CD4-positive, alpha-beta T cell treated with Interleukin-21 for 1 hour (primary cell): ENCODE results near the gene CYP46A1.
"Not testable (repeated sequence)": the region's sequence is repeated elsewhere in the genome, so short reads cannot be mapped to it uniquely, and the experiment has no call there.

Source experiments
- DNase-seq: peaks from one replicate; pipeline ENCODE4 v3.0.0-alpha.2; 2020

CYP46A1 gene

GRCh38 chr14:99658218-99658845, 25.8 kb upstream of the CYP46A1 start:
- DNase-seq = no peak

GRCh38 chr14:99659333-99659741, 24.8 kb upstream of the CYP46A1 start:
- DNase-seq = no peak

DNA sequence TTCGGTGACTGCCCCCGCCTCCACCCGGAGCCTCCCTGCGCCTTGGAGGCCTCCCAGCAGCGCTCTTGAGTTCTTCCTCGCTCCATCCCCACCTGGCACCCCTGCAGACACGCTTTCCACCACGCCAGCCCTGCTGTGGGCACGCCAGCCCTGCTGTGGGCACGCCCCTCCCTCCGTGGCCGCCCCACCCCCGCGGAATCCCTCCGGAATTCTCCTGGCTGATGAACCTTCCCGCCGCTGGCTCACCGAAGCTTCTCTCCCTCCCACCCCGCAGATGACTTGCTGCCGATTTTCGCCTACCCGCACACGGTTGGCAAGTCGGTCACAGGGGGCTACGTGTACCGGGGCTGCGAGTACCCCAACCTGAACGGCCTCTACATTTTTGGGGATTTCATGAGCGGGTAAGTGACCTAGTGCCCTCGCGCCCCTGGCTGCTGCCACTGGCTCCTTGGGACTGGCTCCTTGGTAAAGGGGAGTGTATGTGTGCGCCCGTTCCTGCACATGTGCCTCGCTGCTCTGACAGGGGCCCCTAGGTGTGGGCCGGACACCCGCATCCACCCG, 24.0 kb upstream of the CYP46A1 start:
- no peak for DNase-seq

DNA sequence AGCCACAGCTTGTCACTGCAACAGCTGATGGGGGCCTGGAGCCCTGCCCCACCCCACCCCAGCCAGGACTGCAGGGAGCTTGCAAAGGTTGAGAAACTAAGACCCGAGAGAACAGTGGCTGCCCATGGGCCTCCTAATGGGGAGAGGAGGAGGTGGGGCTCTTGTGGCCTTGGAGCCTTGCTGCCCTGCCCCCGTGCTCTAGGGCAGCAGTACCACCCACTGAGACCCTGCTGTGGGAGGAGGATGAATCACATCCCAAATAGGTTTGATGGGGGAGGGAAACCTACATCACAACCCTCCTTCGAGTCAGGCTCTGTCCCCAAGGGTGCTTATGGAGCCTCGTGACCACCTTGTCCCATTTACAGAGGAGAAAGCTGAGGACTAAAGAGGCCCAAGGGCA, 23.3 kb upstream of the CYP46A1 start:
- DNase-seq = no peak

GRCh38 chr14:99661206-99661605, 22.9 kb upstream of the CYP46A1 start:
- not testable (repeated sequence) for DNase-seq

DNA sequence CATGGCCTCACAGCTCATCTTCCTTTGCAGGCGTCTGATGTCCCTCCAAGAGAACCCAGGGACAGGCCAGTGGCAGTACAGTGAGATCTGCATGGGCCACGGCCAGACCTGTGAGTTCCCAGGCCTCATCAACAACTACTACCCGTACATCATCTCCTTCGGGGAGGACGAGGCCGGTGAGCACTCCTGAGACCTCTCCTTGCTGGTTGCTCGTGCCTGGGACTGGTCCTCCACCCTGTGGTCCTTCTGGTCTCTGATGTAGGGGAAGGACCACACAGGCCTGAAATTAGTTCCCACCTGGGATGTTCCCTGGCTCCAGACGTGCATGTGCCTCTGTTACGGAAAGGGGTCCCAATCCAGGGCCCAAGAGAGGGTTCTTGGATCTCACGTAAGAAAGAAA, 21.3 kb upstream of the CYP46A1 start:
- DNase-seq = no peak

GRCh38 chr14:99663386-99664057, 20.6 kb upstream of the CYP46A1 start:
- no peak for DNase-seq

- no peak for DNase-seq
These were observed 19.8 kb upstream of the CYP46A1 start for GRCh38 chr14:99664058-99664936.

DNA sequence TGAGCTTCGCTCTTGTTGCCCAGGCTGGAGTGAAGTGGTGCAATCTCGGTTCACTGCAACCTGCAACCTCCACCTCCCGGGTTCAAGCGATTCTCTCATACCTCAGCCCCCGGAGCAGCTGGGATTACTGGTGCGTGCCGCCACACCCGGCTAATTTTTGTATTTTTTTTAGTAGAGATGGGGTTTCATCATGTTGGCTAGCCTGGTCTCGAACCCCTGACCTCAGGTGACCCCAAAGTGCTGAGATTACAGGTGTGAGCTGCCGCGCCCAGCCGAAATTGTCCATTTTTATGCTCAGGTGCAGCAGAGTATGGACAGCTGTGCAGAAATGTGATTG, 19.2 kb upstream of the CYP46A1 start:
- no peak for DNase-seq

DNA sequence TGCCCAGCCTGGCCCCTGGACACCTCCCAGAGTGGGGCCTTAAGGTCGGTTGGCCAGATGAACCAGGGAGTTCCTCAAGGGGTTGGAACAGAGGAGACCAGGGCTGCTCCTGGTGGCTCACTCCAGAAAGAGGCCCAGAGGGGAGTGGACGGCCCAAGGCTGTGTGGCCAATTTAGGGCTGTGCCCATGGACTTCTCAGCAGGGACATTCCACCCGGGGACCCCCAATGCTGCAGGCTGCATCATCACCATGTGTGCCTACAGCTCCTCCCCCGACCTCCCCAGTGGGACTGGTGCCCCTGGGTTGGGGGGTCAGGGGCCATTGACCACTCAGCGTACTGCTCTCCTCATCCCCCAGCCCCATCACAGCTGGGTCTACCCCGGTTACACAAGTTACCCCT, 17.6 kb upstream of the CYP46A1 start:
- DNase-seq = no peak

GRCh38 chr14:99667045-99667444, 17.1 kb upstream of the CYP46A1 start:
- no peak for DNase-seq

DNA sequence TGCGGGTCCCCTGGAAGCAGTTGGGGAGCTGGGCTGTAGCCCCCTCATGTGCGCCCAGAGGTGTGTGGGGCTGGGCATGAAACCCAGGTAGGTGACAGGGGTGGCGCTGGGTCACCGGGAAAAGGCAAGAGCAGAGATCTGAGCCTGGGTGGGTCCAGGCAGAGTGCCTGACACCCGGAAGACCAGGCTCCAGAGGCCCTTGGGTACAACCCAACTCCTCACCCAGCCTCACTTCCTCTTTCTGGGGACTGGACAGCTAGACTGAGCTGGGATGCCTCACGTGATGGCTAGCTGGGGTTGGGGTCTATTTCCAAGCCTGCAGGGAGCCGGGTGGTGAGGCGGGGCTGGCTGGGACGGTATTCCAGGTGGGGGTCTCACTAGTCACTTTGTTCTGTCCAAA, 16.3 kb upstream of the CYP46A1 start:
- DNase-seq = no peak

GRCh38 chr14:99668307-99669295, 15.5 kb upstream of the CYP46A1 start:
- DNase-seq = no peak

GRCh38 chr14:99670361-99671234, 13.5 kb upstream of the CYP46A1 start:
- DNase-seq = no peak

DNA sequence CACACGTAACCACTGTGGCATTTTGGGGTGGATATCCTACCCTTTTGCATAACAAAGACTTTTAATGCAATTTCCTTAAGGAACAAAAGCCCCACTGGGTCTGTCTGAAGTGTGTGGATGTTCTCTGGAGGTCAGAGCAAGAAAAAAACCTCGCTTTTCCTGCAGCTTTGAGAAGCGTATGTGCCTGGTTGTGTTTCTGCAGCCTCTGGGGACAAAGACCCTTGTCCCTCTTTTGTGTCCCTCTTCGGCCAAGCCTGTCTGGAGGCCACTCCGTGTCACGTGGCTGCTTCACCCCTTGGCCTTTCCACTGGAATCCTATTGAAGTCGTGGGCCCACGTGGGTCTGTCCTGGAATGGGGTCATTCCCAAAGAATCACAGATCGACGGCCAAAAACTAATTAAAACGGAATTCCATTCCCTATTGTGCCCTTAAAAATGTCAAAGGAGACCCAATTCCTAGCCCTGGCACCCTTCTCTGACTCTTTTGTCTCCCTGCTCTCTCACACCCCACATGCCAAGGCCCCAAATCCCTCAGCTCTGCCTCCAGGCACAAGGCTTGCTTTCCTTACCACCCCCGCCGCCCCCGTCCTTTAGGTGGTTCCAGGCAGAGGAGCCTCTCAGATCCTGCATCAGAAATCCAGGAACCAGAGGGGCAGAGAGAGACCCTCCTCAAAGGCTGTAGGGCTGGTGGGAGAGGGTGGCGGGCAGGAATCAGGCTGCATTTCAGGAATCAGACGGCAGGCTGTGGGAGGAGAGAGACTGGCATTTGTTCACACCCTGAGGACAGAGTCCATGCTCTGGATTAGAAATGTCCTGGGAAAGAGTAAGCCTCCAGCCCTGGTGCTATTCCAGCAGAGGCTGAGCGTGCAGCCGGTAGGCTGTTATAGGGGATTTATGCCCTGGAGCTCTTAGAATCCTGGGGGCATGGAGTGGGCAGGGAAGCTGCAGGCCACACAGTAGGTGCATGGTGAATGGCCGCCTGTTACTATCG, 12.6 kb upstream of the CYP46A1 start:
- DNase-seq = no peak

DNA sequence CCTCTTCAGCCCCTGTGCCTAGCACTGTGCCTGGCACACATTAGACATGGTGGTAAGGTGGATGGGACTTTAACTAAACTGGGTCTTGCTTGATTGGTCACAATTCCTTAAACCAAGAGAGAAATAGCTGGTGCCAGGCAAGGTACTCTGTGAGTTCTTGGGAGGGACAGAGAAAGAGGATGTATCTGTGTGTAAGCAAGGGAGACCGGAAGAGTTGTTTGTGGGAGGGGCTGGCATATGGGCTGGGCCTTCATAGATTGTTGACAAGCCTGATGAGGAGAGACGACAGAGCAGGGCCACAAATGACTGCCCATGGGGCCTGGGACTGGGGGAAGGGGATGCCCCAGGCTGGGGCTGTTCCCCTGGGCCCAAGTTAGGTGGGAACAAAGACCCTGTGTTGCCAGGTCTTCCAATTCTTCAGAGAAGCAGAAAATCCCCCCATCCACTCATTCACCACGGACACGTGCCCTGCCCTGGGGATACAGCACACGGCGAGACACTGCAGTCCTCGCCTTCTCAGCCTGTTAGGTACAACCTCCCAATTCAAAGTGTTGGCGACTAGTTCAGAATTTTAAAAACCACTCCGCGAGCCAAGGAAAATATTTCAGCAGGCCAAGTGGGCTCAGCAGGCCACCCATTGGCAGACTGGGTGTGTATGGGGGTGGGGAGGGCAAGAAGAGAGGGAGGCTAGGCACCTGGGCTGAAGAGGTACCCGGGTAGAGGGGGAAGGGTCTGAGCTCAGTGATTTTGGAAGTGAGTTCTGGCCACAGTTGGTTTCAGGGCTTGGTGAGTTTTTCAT, 11.4 kb upstream of the CYP46A1 start:
- peak; percentile 46 for DNase-seq

DNA sequence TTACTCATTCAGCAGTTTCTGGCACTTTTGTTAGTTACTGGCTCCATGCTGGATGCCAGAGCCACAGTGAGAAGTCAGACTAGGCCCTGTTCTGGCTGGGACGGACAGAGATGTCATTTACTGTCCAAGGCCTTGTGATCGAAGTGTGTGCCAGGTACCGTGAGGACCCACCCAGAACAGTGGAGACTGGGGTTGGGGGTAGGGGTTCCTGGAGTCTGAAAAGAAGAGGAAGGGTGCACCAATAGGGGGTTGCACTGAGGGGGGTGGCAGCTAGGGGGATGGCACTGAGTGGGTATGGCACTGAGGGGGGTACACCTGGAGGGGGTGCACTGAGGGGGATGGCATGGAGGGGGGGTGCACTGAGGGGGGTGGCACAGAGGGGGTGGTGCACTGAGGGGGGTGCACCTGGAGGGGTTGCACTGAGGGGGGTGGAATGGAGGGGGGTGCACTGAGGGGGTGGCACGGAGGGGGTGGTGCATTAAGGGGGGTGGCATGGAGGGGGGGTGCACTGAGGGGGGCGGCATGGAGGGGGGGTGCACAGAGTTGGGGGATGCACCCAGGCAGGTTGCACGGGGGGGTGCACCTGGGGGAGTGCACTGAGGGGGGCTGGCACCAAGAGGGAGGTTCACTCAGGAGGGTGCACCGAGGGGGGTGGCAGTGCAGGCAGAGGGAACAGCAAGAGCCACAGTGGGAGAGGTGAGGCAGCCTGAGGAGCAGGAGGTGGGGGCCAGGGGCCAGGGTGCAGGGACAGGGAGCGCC, 10.6 kb upstream of the CYP46A1 start:
- DNase-seq = no peak

DNA sequence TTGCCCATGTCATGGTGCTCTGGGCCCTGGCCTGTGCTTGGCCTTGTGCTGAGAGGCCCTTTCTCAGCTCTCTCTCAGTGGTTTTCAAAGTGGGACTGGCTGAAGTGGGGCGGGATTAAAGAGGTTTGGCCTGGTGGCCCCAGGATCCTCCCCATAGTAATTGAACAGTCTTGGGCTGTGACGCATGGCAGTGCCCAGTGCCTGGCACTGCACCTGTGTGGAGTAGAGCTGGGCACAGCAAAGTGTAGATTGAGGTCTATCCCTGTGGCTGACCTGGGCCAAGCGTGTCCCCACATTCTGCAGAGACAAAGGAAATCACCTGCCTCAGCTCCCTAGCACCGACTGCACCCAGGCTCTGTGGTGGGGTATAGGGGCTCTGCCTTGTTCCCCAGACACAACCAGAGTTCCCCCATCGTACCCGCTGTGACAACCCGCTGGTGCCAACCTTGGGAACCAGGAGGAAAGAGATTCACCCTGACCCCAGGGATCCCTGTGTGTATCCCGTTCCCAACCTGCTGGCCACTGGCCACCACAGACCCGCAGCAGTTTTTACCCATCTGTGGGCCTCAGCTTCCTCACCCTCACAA, 9.9 kb upstream of the CYP46A1 start:
- no peak for DNase-seq
